IPS DF 4.7 (cell line): ENCODE measurements around the gene OR1G1.
"Not testable (repeated sequence)": the region's sequence is repeated elsewhere in the genome, so short reads cannot be mapped to it uniquely, and the experiment has no call there.

ENCODE experiments used
- DNase-seq: peaks from one replicate; pipeline ENCODE4 v3.0.0-alpha.2; 2013; ENCODE audit warnings: low spot score; ENCODE audit errors: extremely low read depth

The OR1G1 gene

GRCh38 chr17:3127451-3127850 is at the start of gene OR1G1:
Gene OR1G1 (minus strand): TSS chr17:3127551. CDS start chr17:3127551, 0 bp downstream.
- DNase-seq: no peak

- DNase-seq: no peak
These were observed 40.2 kb upstream of the OR1G1 start for GRCh38 chr17:3167574-3167973.

GRCh38 chr17:3157218-3157617 is 29.9 kb upstream of the OR1G1 start:
- DNase-seq: no peak

DNA sequence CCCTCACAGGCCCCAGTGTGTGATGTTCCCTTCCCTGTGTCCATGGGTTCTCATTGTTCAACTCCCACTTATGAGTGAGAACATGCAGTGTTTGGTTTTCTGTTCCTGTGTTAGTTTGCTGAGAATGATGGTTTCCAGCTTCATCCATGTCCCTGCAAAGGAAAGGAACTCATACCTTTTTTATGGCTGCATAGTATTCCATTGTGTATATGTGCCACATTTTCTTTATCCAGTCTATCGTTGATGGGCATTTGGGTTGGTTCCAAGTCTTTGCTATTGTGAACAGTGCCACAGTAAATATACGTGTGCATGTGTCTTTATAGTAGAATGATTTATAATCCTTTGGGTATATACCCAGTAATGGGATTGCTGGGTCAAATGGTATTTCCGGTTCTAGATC is 10.1 kb upstream of the OR1G1 start:
- DNase-seq: not testable (repeated sequence)

DNA sequence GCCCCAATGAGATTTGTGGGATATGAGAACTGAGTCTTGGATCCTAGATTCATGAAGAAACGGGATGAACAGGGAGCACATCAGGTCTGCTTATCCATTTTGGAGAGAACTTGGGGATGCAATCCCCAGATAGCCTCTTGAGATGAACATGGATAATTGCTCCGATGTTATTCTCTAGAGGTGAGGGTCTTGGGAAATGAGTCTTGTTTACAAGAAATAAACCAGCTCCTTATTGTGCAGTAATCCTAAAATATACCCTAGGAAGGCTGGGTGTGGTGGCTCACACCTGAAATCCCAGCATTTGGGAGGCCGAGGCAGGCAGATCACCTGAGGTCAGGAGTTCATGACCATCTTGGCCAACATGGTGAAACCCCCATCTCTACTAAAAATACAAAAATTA is 23.0 kb downstream of the OR1G1 start, which contains the start of gene OR1D2:
TSS of gene OR1D2 (minus strand) at position 101 of the 400 bp plus-strand sequence. CDS start 11,426 bp downstream, outside the sequence.
- no peak for DNase-seq
